Measurements from ENCODE around the gene LCE3D.

Gene LCE3D

DNA sequence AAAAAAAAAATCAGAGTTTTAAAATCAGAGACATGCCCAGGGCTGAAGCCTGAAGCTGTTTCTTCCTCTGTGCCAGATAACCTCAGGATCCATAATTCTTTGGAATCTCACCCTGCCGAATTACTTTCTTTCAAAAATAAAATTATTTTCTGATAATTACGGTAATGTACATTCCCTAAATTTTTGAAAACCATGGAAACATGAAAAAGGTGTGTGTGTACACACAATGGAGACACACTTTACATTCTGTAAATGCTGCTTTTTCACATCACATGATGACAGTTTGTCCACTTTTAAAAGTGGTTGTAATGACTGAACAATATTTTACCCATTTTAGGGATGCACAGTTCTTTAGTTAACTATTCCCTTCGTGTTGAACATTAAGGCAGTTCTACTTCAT is 44.5 kb downstream of the LCE3D start:
- no peaks in the 10 kb centered on the region for H3K27me3 ChIP-seq (ENCODE audit: insufficient read depth, low read length, poor library complexity, severe bottlenecking)
- no peaks in the 10 kb centered on the region for H3K4me1 ChIP-seq (ENCODE audit: insufficient read depth, low read length, poor library complexity, severe bottlenecking)
- no peak overlapping the region for H3K4me3 ChIP-seq (ENCODE audit: low read length, poor library complexity, severe bottlenecking)
- no peaks in the 10 kb centered on the region for H3K79me2 ChIP-seq (ENCODE audit: insufficient read depth, low read length)
- no peak overlapping the region for H3K9ac ChIP-seq (ENCODE audit: low read depth, low read length, poor library complexity, severe bottlenecking)
- no peaks in the 10 kb centered on the region for H4K20me1 ChIP-seq (ENCODE audit: insufficient read depth, low read length, poor library complexity, severe bottlenecking)
- no peak overlapping the region for H2AFZ ChIP-seq (ENCODE audit: low read length)
- TF ChIP-seq, protein P1, sequence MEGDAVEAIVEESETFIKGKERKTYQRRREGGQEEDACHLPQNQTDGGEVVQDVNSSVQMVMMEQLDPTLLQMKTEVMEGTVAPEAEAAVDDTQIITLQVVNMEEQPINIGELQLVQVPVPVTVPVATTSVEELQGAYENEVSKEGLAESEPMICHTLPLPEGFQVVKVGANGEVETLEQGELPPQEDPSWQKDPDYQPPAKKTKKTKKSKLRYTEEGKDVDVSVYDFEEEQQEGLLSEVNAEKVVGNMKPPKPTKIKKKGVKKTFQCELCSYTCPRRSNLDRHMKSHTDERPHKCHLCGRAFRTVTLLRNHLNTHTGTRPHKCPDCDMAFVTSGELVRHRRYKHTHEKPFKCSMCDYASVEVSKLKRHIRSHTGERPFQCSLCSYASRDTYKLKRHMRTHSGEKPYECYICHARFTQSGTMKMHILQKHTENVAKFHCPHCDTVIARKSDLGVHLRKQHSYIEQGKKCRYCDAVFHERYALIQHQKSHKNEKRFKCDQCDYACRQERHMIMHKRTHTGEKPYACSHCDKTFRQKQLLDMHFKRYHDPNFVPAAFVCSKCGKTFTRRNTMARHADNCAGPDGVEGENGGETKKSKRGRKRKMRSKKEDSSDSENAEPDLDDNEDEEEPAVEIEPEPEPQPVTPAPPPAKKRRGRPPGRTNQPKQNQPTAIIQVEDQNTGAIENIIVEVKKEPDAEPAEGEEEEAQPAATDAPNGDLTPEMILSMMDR (conservative IDR thresholded peaks at IDR 0.05; ENCODE audit: low read length) = no peak
- no peak for TF ChIP-seq EZH2phosphoT487 (IDR thresholded peaks at IDR 0.05; ENCODE audit: borderline replicate concordance)
- no peaks in the 10 kb centered on the region for H3K9me3 ChIP-seq (ENCODE audit: insufficient read depth, low read depth, low read length)
- H3F3A ChIP-seq (ENCODE audit: low read depth) = no peaks in the 10 kb centered on the region
- no peaks in the 10 kb centered on the region for H3K36me3 ChIP-seq (ENCODE audit: insufficient read depth, low read length)
- H3K9me2 ChIP-seq (replicated peaks; ENCODE audit: low read depth, low read length) = no peaks in the 10 kb centered on the region
- H3K4me2 ChIP-seq (ENCODE audit: low read depth, low read length, poor library complexity, severe bottlenecking) = no peak overlapping the region

DNA sequence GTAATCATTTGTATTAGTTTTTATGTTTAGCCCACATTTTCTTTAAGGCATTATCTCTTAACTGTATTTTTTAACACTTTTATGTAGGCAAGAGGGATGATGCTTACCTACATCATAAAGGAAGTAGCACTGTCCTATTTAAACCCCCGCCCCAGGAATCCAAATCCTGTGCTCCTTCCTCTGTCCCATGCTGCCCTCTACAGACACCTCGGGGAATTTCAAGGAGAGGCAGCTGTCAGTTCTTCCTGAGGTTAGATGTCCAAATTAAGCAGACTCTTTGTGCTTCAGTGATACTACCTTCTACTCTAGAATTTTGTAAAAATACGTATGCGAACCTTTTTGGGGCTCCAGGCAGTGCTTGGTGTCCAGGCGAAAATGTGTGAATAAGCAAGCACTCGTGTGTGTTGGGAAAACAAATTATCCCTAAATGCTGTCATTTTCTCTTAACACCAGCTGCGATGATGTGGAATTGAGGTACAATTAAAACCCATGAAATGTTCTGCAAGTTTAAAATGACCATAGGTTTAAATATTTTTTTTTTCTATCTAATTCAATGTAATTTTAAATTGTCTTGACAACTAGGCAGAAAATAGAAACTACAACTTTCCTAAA is 46.9 kb downstream of the LCE3D start:
- Histone ChIP-seq H3K4me3 (ENCODE audit: low read length, poor library complexity, severe bottlenecking) (no peak overlapping the region), H3K9me2 (replicated peaks; ENCODE audit: low read depth, low read length) (no peaks in the 10 kb centered on the region), H3F3A (ENCODE audit: low read depth) (no peaks in the 10 kb centered on the region), H4K20me1 (ENCODE audit: insufficient read depth, low read length, poor library complexity, severe bottlenecking) (no peaks in the 10 kb centered on the region), H3K79me2 (ENCODE audit: insufficient read depth, low read length) (no peaks in the 10 kb centered on the region), H3K27me3 (ENCODE audit: insufficient read depth, low read length, poor library complexity, severe bottlenecking) (no peaks in the 10 kb centered on the region), H2AFZ (ENCODE audit: low read length) (no peak overlapping the region), H3K4me2 (ENCODE audit: low read depth, low read length, poor library complexity, severe bottlenecking) (no peak overlapping the region), H3K9me3 (ENCODE audit: insufficient read depth, low read depth, low read length) (no peaks in the 10 kb centered on the region), H3K36me3 (ENCODE audit: insufficient read depth, low read length) (no peaks in the 10 kb centered on the region), H3K9ac (ENCODE audit: low read depth, low read length, poor library complexity, severe bottlenecking) (no peak overlapping the region), H3K4me1 (ENCODE audit: insufficient read depth, low read length, poor library complexity, severe bottlenecking) (no peaks in the 10 kb centered on the region)
- TF ChIP-seq EZH2phosphoT487 (IDR thresholded peaks at IDR 0.05; ENCODE audit: borderline replicate concordance) = no peak
- TF ChIP-seq, protein P1 (conservative IDR thresholded peaks at IDR 0.05; ENCODE audit: low read length) = peak; percentile 93
